Pancreas (tissue), 10 donors: ENCODE measurements around the gene EPOP. TPM values are rescaled to one million over a fixed set of nuclear protein-coding genes. Genes with fewer than 3 reads are reported as not detected.
A peak's percentile ranks its signal among the peaks of the same experiment; 100 is the strongest.

Source experiments
- ATAC-seq, 4 donors: fragments of 200-7000 bp; cut with Tn5 transposase; one replicate each; pipeline versions ENCODE4 v1.8.0 to v1.9.1; 2020; ENCODE audit warnings: mild to moderate bottlenecking in 4 of 4, moderate library complexity in 4 of 4
- DNase-seq, 6 donors: peaks; one replicate each; pipeline ENCODE4 v3.0.0-alpha.2; 2020
- FAIRE-seq: peaks from 2 replicates; lab custom pipeline; 2012; peaks lifted over from hg19 to GRCh38; lab: Jason Lieb, UNC
- H3K27ac ChIP-seq, 4 donors: fragments of 200-600 bp; sonication (generic); 1 replicate in 3 of 4; 2 replicates in 1 of 4; pipeline versions ENCODE4 v1.5.0 to v1.8.0; 2020
- H3K27me3 ChIP-seq, 4 donors: fragments of 200-600 bp; one replicate each; pipeline ENCODE4 v1.8.0; 2021
- H3K36me3 ChIP-seq, 3 donors: fragments of 200-600 bp; sonication (generic) in 1 of 3; one replicate each; pipeline versions ENCODE4 v1.5.0 to v1.8.0; 2020 to 2021
- H3K4me1 ChIP-seq, 3 donors: fragments of 200-600 bp; one replicate each; pipeline ENCODE4 v1.8.0; 2021
- H3K4me3 ChIP-seq, 4 donors: fragments of 200-600 bp; sonication (generic) in 2 of 4; one replicate each; pipeline versions ENCODE4 v1.5.0 to v1.8.0; 2020 to 2021
- H3K9me3 ChIP-seq, 4 donors: fragments of 200-600 bp; one replicate each; pipeline ENCODE4 v1.8.0; 2021
- CTCF ChIP-seq, 4 donors: fragments of 200-600 bp; sonication (generic) in 3 of 4; IDR thresholded peaks; one replicate each; pipeline versions ENCODE4 v1.5.0 to v1.8.0; 2021; ENCODE audit warnings: antibody characterized with exemption in 4 of 4
- WGBS, 2 donors: extraction: QIAGEN DNeasy Blood & Tissue Kit; methylation state at CpG; one replicate each; pipeline ENCODE4 v1.1.7; 2013; 5-methylcytosine and 5-hydroxymethylcytosine counted together
- intact Hi-C, 3 donors: fragments of 100-400 bp; cut with DNase I; formaldehyde crosslinking; loops; one replicate each; pipeline versions ENCODE4 v1.11.1 to v1.14.2; 2022
- polyA plus RNA-seq, 2 donors: library from polyadenylated mRNA; stranded (reverse); fragments of 200-250 nt; gene quantifications; one replicate each; pipeline ENCODE4 v1.2.3, GENCODE V29; 2013
- total RNA-seq, 6 donors: library from RNA; stranded (reverse); fragmentation: NEBNext Ultra II Directional in 4 of 6; extraction: Animal tissue kit (Norgen Biotek cat#: 25700) in 4 of 6; gene quantifications; one replicate each; pipeline versions ENCODE4 v1.2.1 to v1.2.4, GENCODE V29; 2021 to 2023
- donor health status: healthy with polysubstance abuse.
- donor health status: DM: no; HTN: no; CAD: no; lungs with moderate emphysema.
- donor health status: DM: no; HTN: no; CAD: no.
- donor health status: control.
- donor health status: control.
- donor health status: Bipolar disorder and iron deficiency.
- donor health status: DM: yes; HTN: yes; CAD: no.
- donor health status: DM: no; HTN: no; CAD: no.
- donor health status: DM: no; HTN: no; CAD: no.
- donor health status: DM: yes; HTN: yes; CAD: no.

The EPOP gene
- total and polyA plus RNA-seq, 8 donors, result 0.49 to 4.3 (median 2.8) TPM

- no peak for ATAC-seq
- Histone ChIP-seq H3K36me3 (no peaks in the 10 kb centered on the region), H3K27me3 (no peaks in the 10 kb centered on the region)
Measured at GRCh38 chr17:38669520-38669919, 5.2 kb downstream of the EPOP start.

GRCh38 chr17:38667787-38668122 lies 7.0 kb downstream of the EPOP start:
- FAIRE-seq (no peak), ATAC-seq (no peak), DNase-seq (no peak)
- no peaks in the 10 kb centered on the region for H3K9me3 ChIP-seq
- H3K4me3 ChIP-seq, result no peak overlapping the region
- H3K27ac ChIP-seq, result no peak overlapping the region
- H3K36me3 ChIP-seq, result no peaks in the 10 kb centered on the region
- H3K4me1 ChIP-seq, result no peaks in the 10 kb centered on the region
- intact Hi-C loops, result loop anchor here in 2 of 3 donors (10.0 kb wide), 2 partner anchors 103 to 173 kb away; no protein-coding TSS in a partner anchor
- WGBS, 2 donors, result 21 to 27% methylated on average over 2 of the region's 2 CpGs
- H3K27me3 ChIP-seq, result no peaks in the 10 kb centered on the region
- no peak for TF ChIP-seq CTCF (IDR thresholded peaks at IDR 0.05)

More at GRCh38 chr17:38669520-38669919, 5.2 kb downstream of the EPOP start:
- Histone ChIP-seq H3K4me3 (no peak overlapping the region), H3K4me1 (peaks cover 0 to 4% (median 0%) of the 10 kb centered on the region in 3 donors), H3K9me3 (no peaks in the 10 kb centered on the region), H3K27ac (no peak overlapping the region)
- FAIRE-seq (no peak), DNase-seq (no peak)
- intact Hi-C loops, result loop anchor here in 2 of 3 donors (10.0 kb wide), 2 partner anchors 105 to 175 kb away; no protein-coding TSS in a partner anchor
- 20% methylated on average over 6 of the region's 6 CpGs for WGBS, 2 donors
- TF ChIP-seq CTCF (IDR thresholded peaks at IDR 0.05), result no peak

GRCh38 chr17:38667099-38667786 lies 7.5 kb downstream of the EPOP start:
- H3K27me3 ChIP-seq, result no peaks in the 10 kb centered on the region
- no peak overlapping the region for H3K27ac ChIP-seq
- peak; percentile 51 to 81 (median 70) for DNase-seq
- intact Hi-C loops, result loop anchor here in 2 of 3 donors (10.0 kb wide), 2 partner anchors 102 to 172 kb away; no protein-coding TSS in a partner anchor
- peak; percentile 94 to 98 (median 96) for TF ChIP-seq CTCF (IDR thresholded peaks at IDR 0.05)
- no peak for FAIRE-seq
- no peaks in the 10 kb centered on the region for H3K36me3 ChIP-seq
- peak; percentile 70 to 91 (median 88) for ATAC-seq
- H3K9me3 ChIP-seq, result no peaks in the 10 kb centered on the region
- H3K4me3 ChIP-seq, result no peak overlapping the region
- WGBS, 2 donors, result 29% methylated on average over 7 of the region's 7 CpGs
- H3K4me1 ChIP-seq, result no peaks in the 10 kb centered on the region

- no peaks in the 10 kb centered on the region for H3K36me3 ChIP-seq
- intact Hi-C loops, result loop anchor here (5.0 to 10.0 kb wide), 3 partner anchors 99 to 172 kb away; no protein-coding TSS in a partner anchor
- ATAC-seq (no peak), DNase-seq (peak in 1 of 6 donors; percentile 16), FAIRE-seq (no peak)
- no peaks in the 10 kb centered on the region for H3K9me3 ChIP-seq
- H3K4me3 ChIP-seq, result no peak overlapping the region
- 80 to 89% methylated on average over 9 of the region's 9 CpGs for WGBS, 2 donors
- TF ChIP-seq CTCF (IDR thresholded peaks at IDR 0.05), result no peak
- H3K4me1 ChIP-seq, result no peaks in the 10 kb centered on the region
- no peak overlapping the region for H3K27ac ChIP-seq
- H3K27me3 ChIP-seq, result no peaks in the 10 kb centered on the region
Measured at GRCh38 chr17:38663964-38664644, 10.7 kb downstream of the EPOP start.
